Activated naive CD8-positive, alpha-beta T cell treated with anti-CD3 and anti-CD28 coated beads for 36 hours (primary cell): ENCODE results near the gene RBFOX1. TPM values are rescaled to one million over a fixed set of nuclear protein-coding genes. Genes with fewer than 3 reads are reported as not detected.

ENCODE experiments used
- DNase-seq: peaks from one replicate; pipeline ENCODE4 v3.0.0; 2021
- H3K27ac Mint-ChIP-seq: one replicate; pipeline ENCODE4 v1.8.0; 2022; ENCODE audit warnings: mild to moderate bottlenecking, moderate library complexity, mixed read lengths
- H3K27me3 Mint-ChIP-seq: one replicate; pipeline ENCODE4 v1.8.0; 2022; ENCODE audit warnings: mild to moderate bottlenecking, mixed read lengths
- H3K36me3 Mint-ChIP-seq: one replicate; pipeline ENCODE4 v1.8.0; 2021; ENCODE audit warnings: mild to moderate bottlenecking, mixed read lengths
- H3K4me1 Mint-ChIP-seq: one replicate; pipeline ENCODE4 v1.8.0; 2021; ENCODE audit warnings: mixed read lengths
- H3K4me3 Mint-ChIP-seq: one replicate; pipeline ENCODE4 v1.8.0; 2022; ENCODE audit warnings: mild to moderate bottlenecking, moderate library complexity, mixed read lengths
- H3K9me3 Mint-ChIP-seq: one replicate; pipeline ENCODE4 v1.8.0; 2022; ENCODE audit warnings: mixed read lengths
- total RNA-seq, 2 experiments: library from RNA; stranded (reverse); gene quantifications; one replicate each; pipeline ENCODE4 v1.2.3, GENCODE V29; 2021

RBFOX1 gene
- total RNA-seq, 2 experiments from 2014 or later, result not detected

DNA sequence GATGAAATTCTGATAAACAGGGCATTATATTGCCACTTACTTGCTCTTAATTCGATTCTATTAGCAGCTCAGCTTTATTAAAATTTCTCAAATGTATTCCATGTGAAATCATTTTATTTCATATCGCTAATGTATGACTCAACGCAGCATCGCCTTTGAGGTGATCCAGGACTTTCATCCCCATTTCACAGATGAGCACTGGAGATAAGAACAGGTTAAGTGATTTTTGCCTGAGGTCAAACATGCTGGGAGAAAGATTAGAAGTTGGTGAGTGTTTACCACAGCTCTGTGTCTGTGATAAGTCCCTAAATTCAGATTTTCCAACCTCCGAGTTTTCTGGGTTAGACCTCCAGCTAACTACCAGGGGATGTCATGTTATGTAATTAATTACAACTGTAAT is 43.6 kb downstream of the RBFOX1 start:
- DNase-seq, result no peak
- Mint-ChIP-seq H3K4me3 (no peak overlapping the region), H3K9me3 (peaks cover 1% of the 10 kb centered on the region), H3K27ac (no peak overlapping the region), H3K27me3 (no peaks in the 10 kb centered on the region), H3K36me3 (no peaks in the 10 kb centered on the region), H3K4me1 (no peaks in the 10 kb centered on the region)

DNA sequence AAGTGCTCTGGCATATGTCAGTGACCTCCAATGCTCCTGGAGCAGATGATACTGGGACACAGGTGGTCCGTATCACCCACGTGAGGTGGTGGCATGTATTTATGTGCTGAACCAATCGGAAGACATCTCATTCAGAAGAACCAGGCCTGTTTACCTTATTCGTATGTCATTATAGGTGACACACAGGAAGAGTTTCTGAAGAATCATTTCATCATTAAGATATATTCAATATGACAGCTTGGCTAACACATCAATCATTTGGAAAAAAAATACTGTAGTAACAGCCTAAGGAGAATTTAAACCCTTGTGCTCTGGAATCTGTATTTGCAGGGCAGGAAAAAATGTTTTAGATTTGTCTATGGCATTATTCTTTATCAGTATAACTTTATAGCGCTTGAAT is 44.6 kb downstream of the RBFOX1 start:
- Mint-ChIP-seq H3K9me3 (peaks cover 1% of the 10 kb centered on the region), H3K27ac (no peak overlapping the region), H3K4me1 (no peaks in the 10 kb centered on the region), H3K36me3 (no peaks in the 10 kb centered on the region), H3K27me3 (no peaks in the 10 kb centered on the region), H3K4me3 (no peak overlapping the region)
- no peak for DNase-seq

DNA sequence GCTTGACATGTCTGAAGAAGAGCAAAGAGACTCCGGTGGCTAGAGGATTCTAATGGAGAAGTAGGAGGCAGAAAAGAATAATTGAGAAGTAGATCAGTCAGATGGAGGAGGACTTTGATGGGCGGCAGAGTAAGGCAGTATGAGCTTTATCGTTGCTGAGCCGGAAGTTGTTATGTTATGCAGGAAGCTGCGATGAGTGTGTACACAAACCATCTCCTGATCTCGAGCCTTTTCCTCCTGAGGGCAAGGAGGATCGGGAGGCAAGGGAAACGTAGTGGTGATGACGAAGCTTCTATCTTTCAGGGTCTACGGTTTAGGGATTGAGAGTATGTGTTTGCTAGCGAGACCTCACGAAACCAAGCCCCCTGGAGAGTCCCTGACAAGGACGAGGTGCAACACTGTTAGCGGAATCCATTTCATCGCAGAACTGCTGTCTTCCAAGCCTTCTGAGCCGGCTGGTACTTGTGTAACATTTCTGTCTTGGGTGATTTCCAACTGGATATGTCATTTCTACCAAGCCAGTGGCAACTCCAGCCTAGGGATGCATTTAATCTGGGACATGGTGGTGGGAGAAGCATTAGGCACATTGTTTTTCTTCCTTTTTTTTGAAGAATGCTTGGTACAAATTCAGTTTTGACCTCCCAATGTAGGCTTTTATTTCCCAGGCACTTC is 45.5 kb downstream of the RBFOX1 start:
- Mint-ChIP-seq H3K4me3 (no peak overlapping the region), H3K27ac (no peak overlapping the region), H3K9me3 (peaks cover 1% of the 10 kb centered on the region), H3K36me3 (no peaks in the 10 kb centered on the region), H3K4me1 (no peaks in the 10 kb centered on the region), H3K27me3 (no peaks in the 10 kb centered on the region)
- no peak for DNase-seq

DNA sequence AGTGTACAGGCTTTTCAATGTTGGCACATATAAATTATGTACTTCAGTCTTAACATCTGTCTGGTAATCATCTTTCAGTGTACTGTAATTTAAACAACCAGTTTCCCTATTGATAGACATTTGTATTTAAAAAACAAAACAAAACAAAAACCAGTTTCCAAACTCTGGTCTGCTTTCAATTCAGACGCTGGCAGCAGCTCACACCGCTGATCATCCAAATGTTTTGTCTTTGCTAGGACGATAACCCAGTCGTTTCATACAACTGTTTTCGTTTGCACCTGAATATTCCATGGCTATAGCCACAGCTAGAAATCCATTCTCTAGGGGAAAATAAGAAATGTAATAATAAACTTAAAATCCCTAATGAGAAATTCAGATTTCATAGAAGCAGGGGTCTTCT is 47.8 kb downstream of the RBFOX1 start:
- Mint-ChIP-seq H3K4me1 (no peaks in the 10 kb centered on the region), H3K9me3 (peaks cover 3% of the 10 kb centered on the region), H3K36me3 (no peaks in the 10 kb centered on the region), H3K4me3 (no peak overlapping the region), H3K27me3 (no peaks in the 10 kb centered on the region), H3K27ac (no peak overlapping the region)
- DNase-seq, result no peak

DNA sequence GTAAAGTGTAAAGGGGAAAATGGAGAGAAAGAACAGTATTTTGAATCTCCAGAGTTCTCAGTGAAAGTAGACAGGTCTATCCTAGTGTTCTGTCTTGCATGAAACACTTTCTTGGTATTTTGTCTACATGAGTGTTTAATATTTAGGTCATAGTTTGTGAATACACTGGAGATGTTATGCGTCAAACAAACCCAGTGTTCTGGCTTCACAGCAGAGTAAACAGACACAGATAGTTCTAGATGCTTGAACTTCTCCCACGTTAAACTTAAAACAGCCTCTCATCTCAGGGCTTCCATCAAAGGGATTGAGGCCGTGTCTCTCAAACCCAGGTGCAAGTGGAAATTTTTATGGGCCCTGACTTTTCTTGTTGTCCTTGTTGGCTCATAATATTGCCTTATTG is 48.3 kb downstream of the RBFOX1 start:
- Mint-ChIP-seq H3K36me3 (no peaks in the 10 kb centered on the region), H3K4me1 (no peaks in the 10 kb centered on the region)
- DNase-seq, result no peak

DNA sequence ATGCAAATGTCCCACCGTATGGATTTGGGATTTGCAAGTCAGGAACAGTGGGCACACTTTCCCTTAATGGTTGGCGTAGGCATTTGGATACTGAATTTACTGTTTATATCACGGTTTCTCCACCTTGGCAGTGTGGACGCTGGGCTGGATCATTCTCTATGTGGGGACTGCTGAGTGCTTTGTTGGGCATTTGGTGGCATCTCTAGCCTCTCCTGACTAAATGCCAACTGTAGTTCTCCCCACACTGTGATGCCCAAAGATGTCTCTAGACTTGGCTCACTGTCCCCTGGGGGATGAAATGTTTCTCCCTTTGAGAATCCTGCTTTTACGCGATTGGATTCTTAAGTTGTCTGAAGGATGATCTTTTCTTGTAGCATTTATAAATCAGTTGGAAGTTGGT is 49.0 kb downstream of the RBFOX1 start:
- no peak overlapping the region for H3K4me3 Mint-ChIP-seq

More for the DNA sequence above, 48.3 kb downstream of the RBFOX1 start:
- Mint-ChIP-seq H3K27ac (no peak overlapping the region), H3K4me3 (no peak overlapping the region), H3K27me3 (no peaks in the 10 kb centered on the region), H3K9me3 (peaks cover 3% of the 10 kb centered on the region)

DNA sequence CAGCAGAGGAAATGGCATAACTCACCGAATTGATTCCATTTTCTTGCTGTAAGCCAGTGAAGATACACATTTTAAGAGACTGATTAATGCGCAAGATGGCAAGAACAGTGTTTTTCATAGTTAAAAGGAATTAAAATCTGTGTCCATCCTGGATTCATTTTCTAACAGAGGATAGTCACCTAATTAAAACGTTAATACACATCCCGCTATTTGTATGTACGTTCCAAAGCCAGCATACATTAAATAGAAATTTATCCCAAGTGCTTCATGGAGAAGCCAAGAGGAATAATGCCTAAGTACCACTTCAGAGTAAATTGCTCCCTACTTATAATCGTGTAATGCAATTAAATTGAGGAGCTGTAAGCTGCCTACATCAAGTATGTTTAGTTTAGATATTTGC is 49.9 kb downstream of the RBFOX1 start:
- H3K4me3 Mint-ChIP-seq, result no peak overlapping the region
- no peak for DNase-seq
- H3K27me3 Mint-ChIP-seq, result no peaks in the 10 kb centered on the region
- no peaks in the 10 kb centered on the region for H3K4me1 Mint-ChIP-seq
- no peak overlapping the region for H3K27ac Mint-ChIP-seq
- peaks cover 2% of the 10 kb centered on the region for H3K9me3 Mint-ChIP-seq
- no peaks in the 10 kb centered on the region for H3K36me3 Mint-ChIP-seq

More for the DNA sequence above, 49.0 kb downstream of the RBFOX1 start:
- no peaks in the 10 kb centered on the region for H3K27me3 Mint-ChIP-seq
- no peak for DNase-seq
- H3K4me1 Mint-ChIP-seq, result no peaks in the 10 kb centered on the region
- H3K27ac Mint-ChIP-seq, result no peak overlapping the region
- H3K36me3 Mint-ChIP-seq, result no peaks in the 10 kb centered on the region
- peaks cover 2% of the 10 kb centered on the region for H3K9me3 Mint-ChIP-seq

DNA sequence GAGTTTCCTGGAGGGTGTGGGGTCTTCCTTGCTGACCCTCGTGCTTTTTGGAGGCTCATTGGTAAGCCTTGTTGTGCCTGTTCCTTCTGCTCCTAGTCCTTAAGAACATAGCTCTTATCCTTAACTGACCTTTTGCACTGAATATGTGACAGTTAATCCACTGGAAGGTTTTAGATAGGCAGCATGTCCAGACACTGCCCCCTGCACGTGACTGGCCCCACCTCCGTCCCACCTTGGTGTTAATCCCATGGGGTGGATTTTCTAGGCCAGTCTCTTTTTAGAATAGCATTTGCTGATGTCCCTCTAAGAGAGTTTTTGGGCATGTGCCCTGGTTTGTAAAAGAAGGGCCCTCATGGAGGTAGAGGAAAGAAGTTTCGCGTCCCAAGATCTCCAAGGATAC is 58.3 kb downstream of the RBFOX1 start:
- Mint-ChIP-seq H3K36me3 (no peaks in the 10 kb centered on the region), H3K27ac (no peak overlapping the region), H3K27me3 (no peaks in the 10 kb centered on the region), H3K4me3 (no peak overlapping the region), H3K9me3 (peaks cover 2% of the 10 kb centered on the region), H3K4me1 (no peaks in the 10 kb centered on the region)
- no peak for DNase-seq

DNA sequence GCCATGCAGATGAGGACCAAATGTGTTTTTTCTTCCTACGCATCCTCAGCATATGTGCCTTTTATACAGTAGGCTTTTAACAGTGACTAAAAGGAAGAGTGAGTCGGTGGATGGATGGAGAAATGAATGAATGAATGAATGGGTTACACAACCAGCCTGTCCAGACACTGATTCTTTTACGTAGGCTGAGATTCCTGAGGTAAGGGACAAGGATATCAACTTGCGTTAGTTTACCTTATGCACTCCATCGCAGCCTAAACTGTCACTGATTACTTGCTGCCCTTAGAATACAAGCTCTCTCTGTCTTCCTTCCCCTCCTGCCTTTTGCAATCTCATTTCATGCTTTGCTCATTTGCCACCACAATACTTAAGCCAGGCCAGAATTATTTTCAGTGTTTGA is 59.0 kb downstream of the RBFOX1 start:
- Mint-ChIP-seq H3K27ac (no peak overlapping the region), H3K27me3 (no peaks in the 10 kb centered on the region), H3K36me3 (no peaks in the 10 kb centered on the region), H3K4me3 (no peak overlapping the region), H3K9me3 (peaks cover 2% of the 10 kb centered on the region), H3K4me1 (no peaks in the 10 kb centered on the region)
- DNase-seq, result no peak

DNA sequence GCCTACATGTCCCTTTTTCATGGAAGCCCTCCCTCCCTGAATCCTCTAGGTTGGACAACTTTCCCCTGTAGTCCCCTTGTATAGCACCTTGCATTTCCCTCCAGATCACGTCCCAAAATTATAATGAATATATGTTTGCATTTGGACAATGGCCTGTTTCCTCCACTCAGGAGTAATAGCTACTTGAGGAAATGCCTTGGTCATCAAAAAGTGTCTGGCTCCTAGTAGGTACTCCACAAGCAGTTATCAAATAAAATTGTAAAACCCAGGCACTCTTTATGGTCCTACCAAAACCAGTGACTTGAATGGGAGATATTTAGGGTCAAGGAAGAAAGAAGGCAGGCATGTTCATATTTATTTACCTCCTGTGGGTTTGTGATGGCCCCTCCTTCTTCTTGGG is 59.6 kb downstream of the RBFOX1 start:
- H3K27ac Mint-ChIP-seq, result no peak overlapping the region
- H3K4me3 Mint-ChIP-seq, result no peak overlapping the region
- H3K27me3 Mint-ChIP-seq, result no peaks in the 10 kb centered on the region
- H3K36me3 Mint-ChIP-seq, result no peaks in the 10 kb centered on the region
- no peaks in the 10 kb centered on the region for H3K4me1 Mint-ChIP-seq
- peaks cover 4% of the 10 kb centered on the region for H3K9me3 Mint-ChIP-seq
- DNase-seq, result no peak

DNA sequence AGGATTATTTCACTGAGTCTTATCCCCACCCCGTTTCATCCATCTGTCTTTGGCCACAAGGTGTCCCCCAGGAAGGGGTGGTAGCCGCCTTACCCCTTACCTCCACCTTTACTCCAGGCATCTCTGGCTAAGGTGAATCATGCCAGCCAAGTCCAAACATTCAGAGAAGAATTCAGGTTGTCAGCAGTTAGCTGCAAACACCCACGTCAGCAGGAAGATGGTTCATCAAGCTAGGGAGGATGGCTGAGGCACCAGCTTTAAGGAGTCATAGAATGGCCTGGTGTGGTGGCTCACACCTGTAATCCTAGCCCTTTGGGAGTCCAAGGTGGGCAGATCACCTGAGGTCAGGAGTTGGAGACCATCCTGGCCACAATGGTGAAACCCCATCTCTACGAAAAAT is 61.0 kb downstream of the RBFOX1 start:
- no peaks in the 10 kb centered on the region for H3K4me1 Mint-ChIP-seq
- H3K27me3 Mint-ChIP-seq, result no peaks in the 10 kb centered on the region
- H3K36me3 Mint-ChIP-seq, result no peaks in the 10 kb centered on the region
- H3K27ac Mint-ChIP-seq, result no peak overlapping the region
- no peak for DNase-seq
- peaks cover 4% of the 10 kb centered on the region for H3K9me3 Mint-ChIP-seq
- no peak overlapping the region for H3K4me3 Mint-ChIP-seq

DNA sequence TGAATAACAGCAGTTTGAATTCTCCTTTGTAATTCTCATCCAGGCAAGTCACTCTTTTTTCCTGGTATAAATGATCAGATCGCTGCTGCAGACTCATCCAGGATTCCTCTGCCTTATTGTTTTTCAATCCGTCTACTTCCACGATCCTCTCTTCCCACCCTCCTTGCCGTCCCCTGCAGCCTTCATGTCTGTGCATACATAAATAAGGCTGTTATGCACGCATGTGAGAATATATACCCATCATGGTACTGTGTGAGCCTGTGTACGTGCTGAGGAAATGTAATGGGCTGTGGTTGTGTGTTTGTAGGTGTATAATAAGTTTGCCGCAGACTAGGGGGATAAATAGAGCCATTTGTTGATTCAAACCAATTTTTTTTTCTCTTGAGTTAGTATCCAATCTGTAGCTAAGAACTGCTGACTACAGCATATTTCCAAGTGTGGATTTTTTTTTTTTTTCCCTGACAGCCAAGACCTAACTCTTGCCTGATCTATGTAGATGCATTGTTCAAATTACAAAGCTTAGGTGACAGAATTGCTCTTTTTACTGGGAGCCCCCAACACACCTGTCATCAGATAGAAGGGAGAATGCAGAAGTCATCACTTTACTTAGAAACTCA is 62.2 kb downstream of the RBFOX1 start:
- H3K27me3 Mint-ChIP-seq, result no peaks in the 10 kb centered on the region
- no peaks in the 10 kb centered on the region for H3K4me1 Mint-ChIP-seq
- DNase-seq, result no peak
- no peak overlapping the region for H3K27ac Mint-ChIP-seq
- no peak overlapping the region for H3K4me3 Mint-ChIP-seq
- H3K36me3 Mint-ChIP-seq, result no peaks in the 10 kb centered on the region
- H3K9me3 Mint-ChIP-seq, result peaks cover 4% of the 10 kb centered on the region

DNA sequence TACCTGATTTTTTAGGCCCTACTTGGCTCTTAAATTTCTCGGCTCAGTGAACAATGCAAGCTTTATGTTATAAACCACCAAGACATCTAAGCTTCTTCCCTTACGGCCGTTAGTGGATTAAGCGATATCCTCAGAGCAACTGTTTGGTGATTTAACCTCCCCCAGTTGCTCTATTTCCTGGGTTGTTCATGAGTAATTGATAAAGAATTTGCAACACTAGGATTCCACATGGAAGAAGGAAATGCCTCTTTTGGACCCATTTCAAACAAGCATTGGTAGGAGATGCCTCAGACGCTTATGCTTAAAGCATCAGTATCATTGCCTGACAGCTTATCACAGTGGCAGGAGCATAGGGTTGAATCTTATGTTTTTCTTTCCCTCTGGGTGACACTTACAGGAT is 65.3 kb downstream of the RBFOX1 start:
- no peak for DNase-seq
- H3K9me3 Mint-ChIP-seq, result peaks cover 2% of the 10 kb centered on the region
- H3K27ac Mint-ChIP-seq, result no peak overlapping the region
- no peak overlapping the region for H3K4me3 Mint-ChIP-seq
- H3K4me1 Mint-ChIP-seq, result no peaks in the 10 kb centered on the region
- no peaks in the 10 kb centered on the region for H3K27me3 Mint-ChIP-seq
- H3K36me3 Mint-ChIP-seq, result no peaks in the 10 kb centered on the region

DNA sequence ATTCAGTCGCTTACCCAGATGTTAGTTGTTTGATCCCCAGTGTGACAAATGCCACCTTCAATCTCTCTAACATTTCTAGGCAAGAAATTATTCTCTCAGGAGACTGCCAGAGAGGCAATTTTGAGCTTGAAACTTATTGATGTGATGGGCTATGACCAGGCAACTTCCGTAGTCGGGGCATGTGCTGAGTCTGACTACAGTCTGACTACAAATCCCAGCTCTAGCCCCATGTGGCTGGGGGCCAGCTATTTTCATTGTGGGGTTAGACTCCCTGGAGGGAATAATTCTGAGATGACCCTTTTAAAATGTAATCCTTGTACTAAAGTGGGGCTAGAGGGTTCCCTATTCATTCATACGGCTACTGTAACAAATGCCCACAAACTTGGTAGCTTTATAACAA is 65.9 kb downstream of the RBFOX1 start:
- H3K4me3 Mint-ChIP-seq, result no peak overlapping the region
- no peak for DNase-seq
- no peaks in the 10 kb centered on the region for H3K4me1 Mint-ChIP-seq
- H3K36me3 Mint-ChIP-seq, result no peaks in the 10 kb centered on the region
- peaks cover 2% of the 10 kb centered on the region for H3K9me3 Mint-ChIP-seq
- H3K27me3 Mint-ChIP-seq, result no peaks in the 10 kb centered on the region
- no peak overlapping the region for H3K27ac Mint-ChIP-seq

DNA sequence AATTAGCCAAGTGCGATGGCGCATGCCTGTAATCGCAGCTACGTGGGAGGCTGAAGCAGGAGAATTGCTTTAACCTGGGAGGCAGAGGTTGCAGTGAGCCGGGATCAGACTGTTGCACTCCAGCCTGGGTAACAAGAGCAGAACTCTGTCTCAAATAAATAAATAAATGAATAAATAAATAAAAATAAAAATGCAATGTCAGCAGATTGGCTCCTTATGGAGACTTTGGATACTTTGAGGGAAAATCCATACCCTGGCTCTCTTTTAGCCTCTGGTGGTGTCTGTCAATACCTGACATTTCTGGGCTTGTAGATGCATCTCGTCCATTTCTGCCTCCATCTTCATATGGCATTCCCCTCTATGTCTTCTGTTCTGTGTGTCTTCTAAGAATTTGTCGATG is 66.7 kb downstream of the RBFOX1 start:
- Mint-ChIP-seq H3K36me3 (no peaks in the 10 kb centered on the region), H3K27me3 (no peaks in the 10 kb centered on the region), H3K4me3 (no peak overlapping the region), H3K27ac (no peak overlapping the region), H3K9me3 (peaks cover 2% of the 10 kb centered on the region), H3K4me1 (no peaks in the 10 kb centered on the region)
- DNase-seq, result no peak

DNA sequence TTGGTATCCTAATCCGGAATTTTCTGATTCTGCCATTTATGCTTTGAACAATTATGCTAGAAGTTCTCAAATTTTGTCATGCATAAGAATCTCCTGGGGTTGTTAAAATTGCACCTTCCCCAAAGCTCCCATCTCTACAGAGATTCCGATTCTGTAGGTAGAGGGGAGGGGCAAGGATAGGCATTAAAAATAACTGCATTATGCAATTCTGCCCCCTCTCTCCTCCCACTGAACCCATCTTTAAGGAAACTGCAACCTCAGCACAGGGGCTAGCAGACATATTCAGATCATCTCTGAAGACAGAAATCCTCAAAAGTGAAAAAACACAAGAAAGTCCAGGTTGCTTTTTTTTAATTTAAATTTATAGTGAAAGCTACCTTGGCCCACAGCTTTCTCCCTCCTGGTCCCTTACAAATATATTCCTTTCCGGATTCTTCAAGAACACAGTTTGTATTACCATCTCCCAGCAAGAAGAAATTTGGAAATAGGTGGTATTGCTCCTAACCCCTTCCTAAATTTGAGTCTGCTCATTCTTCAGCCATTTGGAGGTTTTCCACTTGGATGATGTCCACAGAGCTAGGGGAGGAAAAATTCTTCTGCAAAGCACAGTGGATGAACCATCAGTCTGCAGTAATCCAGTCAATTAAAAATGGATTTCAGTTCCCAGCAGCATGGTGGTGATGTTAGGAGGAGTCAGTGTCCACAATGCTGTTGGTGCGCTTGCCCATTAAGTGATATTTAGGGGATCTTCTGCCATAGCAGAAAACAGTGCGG is 67.7 kb downstream of the RBFOX1 start:
- Mint-ChIP-seq H3K4me1 (no peaks in the 10 kb centered on the region), H3K4me3 (no peak overlapping the region), H3K27ac (no peak overlapping the region), H3K9me3 (peaks cover 2% of the 10 kb centered on the region), H3K27me3 (no peaks in the 10 kb centered on the region), H3K36me3 (no peaks in the 10 kb centered on the region)
- DNase-seq, result no peak
